GM18498 (cell line): Measurements from ENCODE around the gene CMTM7.
A peak's percentile ranks its signal among the peaks of the same experiment; 100 is the strongest.

ENCODE experiments used
- ATAC-seq: cut with Tn5 transposase; IDR thresholded peaks from one replicate; pipeline ENCODE4 v1.9.1; 2021; ENCODE audit warnings: mild to moderate bottlenecking, moderate library complexity; ENCODE audit not compliant: unreplicated experiment

CMTM7 gene

GRCh38 chr3:32413845-32414521, 22.3 kb downstream of the CMTM7 start:
- no peak for ATAC-seq

DNA sequence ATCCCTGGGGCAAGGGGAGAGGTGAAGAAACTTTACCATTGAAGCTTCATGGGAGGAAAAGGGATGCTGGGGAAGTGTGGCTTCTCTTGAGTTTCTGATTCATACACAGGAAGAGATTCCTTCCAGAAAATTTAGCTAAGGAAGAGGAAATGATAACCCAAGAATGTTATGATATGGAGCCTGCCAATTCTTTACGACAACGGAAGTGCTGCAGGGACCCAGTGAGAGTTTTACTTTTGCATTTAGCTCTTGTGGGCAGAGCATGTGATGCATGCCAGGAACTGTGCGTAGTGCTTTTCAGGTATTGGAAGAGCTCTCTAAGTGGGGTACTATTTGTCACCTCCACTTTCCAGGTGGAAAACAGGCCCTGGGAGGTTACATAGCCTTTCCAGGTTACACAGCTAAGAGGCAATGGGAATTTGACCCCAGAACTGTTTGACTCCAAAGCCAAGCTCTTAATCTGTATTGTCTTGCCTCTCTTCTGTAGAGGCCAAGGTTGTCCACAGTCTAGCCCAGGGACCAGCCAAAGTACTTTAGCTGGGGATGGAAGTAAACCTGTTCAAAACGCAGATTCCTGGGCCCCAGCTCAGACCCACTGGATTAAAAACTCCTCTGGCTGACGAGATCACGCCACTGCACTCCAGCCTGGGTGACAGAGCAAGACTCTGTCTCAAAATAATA, 23.0 kb downstream of the CMTM7 start:
- peak; percentile 77 for ATAC-seq

GRCh38 chr3:32419742-32420125, 28.1 kb downstream of the CMTM7 start:
- ATAC-seq = no peak

GRCh38 chr3:32420126-32421038, 28.7 kb downstream of the CMTM7 start:
- peak; percentile 63 for ATAC-seq

GRCh38 chr3:32421185-32421584, 29.5 kb downstream of the CMTM7 start:
- ATAC-seq = no peak

DNA sequence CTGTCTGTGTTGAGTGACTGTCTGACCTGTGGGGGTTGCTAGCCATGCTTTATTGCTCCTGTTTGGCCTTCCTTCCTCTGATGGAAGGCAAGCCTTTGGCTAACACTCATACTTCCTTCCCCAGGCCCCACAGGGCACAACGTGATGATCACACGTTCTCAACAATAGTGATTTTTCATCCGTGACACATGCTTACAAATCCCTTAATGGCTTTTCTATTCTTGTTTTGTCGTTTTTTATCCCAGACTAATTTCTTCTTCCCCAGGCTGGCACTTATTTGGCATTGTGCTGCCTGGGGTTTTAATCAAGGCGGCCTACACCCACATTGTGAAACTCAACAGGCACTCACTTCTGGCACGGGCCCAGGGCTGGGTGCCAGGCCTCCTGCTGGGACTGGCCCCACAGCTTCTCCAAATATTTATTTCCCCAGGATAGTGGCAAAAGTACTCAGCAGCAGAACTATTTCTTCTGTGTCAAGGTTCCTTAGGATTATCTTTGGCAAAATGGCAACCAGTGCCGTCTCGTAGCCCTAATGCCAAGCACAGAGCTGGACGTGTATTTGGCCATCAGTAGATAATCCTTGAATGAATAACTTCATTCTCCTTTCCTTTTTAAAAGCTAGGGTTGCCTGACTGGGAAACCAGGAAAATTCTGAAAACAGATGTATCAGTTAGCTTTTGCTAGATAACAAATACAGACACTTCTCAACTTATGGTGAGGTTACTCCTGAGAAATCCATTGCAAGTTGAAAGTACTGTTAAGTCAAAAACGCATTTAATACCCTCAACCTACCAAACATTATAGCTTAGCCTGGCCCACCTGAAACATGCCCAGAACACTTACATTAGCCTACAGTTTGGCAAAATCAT, 30.6 kb downstream of the CMTM7 start:
- no peak for ATAC-seq

DNA sequence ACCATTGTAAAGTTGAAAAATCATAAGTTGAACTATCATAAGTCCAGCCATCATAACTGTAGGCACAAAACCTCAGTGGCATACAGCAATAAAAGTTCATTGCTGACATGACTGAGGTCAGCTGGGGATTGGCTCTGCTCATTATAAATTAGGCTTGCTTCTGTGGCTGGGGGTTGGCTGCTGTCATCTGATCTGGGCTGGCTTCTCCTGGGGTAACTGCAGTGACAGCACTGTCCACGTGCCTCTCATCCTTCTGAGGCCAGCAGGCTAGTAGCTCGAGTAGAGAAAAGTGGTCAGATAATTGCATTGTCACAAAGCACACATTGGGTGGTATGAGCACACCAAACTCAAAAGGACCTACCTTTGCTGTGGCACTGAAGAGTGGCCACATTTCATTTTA, 31.3 kb downstream of the CMTM7 start:
- ATAC-seq = no peak

DNA sequence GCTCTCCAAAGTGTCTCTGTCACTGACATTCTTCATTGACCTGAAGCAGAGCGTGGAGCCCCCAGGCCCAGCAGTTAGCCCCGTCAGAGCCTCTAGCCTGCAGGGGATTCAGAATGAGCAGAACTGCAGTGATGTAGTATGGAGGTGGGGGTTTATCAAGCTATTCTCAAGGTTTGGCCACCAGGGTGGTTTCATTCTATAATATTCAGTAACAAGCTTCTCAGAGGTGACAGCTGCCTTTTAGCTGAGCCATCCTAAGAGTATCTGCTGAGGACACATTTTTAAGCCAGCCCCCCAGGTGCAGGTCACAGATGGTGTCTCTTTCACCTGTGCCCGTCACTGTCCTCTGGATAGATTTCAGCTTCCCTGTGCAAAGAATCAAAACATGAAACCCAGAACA, 31.9 kb downstream of the CMTM7 start:
- ATAC-seq = no peak

DNA sequence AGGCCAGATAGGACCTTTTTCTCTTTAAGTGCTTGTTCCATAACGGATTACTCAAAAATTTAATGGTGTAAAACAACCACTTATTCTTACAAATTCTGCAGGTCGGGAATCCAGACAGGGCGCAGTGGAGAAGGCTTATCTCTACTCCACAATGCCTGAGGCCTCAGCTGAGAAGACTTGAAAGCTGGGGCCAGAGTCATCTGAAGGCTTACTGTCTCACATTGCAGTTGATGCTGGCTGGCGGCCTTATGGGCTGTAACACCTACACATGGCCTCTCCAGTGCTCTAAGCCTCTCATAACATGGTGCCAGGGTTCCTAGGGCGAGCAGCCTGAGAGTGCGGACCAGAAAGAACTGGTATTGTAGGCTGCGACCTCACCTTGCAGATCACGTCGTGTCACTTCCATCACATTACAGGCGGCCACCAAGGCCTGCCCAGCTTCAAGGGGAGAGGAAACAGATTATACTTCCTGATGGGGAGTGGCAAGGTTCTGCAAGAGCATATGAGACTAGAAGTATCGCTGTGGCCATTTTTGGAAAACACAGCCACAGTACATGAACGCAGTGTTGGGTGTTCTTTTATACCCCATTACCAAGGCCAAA, 32.4 kb downstream of the CMTM7 start:
- no peak for ATAC-seq

DNA sequence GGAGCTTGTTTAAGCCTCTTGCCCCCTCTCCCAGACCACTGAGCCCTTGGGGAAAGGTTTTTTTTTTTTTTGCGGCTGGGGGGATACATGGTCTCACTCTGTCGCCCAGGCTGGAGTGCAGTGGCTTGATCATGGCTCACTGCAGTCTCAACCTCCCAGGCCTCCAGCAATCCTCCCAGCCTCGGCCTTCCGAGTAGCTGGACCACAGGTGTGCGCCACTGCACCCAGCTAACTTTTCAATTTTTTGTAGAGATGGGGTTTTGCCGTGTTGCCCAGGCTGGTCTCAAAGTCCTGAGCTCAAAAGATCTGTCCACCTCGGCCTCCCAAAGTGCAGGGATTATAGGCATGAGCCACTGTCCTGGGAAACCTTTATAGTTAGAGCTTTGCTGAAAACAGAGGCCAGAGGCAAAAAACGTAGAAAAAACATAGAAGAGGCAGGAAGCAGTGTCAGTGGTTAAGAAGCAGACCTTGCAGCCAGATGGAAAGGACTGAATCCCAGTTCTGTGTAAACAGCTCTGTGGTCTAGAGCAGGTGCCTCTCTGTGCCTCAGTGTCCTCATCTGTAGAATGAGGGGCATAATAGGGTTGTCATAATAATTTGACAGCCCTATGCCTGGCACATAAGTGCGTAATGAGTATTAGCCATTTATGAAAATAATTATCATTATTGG, 33.1 kb downstream of the CMTM7 start:
- no peak for ATAC-seq

DNA sequence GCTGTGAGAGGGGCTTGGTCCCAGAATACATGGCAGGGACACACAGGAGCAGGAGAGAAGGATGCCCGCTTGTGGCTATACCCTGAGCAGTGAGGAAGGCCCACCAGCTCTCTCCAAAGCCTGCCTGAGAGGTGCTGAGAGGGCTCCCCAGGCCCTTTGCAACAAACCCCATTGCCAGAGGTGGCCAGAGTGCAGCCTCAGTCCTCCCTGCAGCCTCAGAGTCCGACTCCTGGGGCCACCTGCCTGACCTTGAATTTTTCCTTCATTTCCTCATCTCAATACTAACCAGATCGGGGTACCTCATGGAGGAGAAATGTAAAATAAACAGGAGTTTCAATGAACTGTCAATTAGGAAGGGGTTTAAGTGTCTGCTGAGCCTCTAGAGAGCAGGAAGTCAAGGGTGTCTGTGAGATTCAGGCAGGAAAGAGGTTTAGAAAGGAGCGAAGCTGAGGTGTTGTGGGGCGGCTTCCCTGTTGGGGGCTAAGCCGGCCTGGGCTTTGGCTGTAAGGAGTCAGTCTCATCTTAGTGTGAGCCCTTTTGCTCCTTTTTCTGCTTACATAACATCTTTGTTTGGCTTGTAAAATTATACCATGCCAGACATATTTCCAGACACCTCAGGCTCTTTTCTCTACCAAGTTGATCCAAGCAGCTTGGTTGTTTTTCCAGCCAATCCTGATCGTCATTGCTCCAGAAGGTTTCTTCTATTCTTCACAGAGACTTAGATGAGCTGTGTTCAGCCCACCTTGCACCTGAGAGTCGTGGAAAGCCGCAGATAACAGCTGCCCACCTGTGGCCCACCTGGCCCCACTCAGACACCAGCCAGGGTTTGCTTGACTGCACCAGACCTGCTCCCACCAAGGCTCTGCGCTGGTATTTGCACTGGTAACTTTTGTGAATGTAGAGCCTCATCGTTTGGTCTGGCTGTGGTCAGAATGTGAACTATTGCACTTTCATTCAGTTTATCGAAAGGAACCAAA, 36.7 kb downstream of the CMTM7 start:
- ATAC-seq = peak; percentile 81

DNA sequence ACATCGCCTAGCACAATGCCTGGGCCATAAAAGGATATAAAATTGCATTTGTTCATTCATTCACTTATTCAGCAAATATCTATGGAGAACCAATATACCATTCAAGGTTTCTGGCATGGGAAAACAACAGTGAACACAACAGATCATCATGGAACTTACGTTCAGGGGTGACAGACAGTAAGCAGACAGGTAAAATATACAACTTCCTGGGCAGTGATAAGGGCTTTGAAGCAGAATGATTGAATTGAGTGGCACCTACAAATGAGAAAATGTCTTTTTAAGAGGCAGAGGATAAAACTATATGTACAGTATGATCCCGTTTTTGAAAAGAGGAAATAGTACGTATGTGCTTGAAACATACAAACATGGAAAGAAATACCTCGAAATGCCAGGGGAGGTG, 39.2 kb downstream of the CMTM7 start:
- no peak for ATAC-seq

DNA sequence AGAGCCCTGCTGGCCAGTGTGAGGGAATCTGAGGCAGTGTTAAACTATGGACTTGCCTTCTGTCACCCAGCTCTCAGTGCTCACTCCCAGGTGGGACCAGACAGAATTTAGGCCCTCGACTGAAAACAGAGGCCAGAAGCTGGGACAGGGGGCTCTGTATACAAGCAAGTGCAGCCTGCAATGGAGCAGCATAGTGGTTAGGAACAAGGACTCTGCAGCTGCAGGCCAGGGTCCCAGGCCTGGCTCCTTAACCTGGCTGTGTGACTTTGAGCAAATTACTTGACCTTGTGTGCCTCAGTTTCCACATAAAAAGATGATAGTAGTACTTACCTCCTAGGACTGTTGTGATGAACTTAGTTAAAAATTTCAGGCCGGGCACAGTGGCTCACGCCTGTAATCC, 39.8 kb downstream of the CMTM7 start:
- ATAC-seq = no peak

DNA sequence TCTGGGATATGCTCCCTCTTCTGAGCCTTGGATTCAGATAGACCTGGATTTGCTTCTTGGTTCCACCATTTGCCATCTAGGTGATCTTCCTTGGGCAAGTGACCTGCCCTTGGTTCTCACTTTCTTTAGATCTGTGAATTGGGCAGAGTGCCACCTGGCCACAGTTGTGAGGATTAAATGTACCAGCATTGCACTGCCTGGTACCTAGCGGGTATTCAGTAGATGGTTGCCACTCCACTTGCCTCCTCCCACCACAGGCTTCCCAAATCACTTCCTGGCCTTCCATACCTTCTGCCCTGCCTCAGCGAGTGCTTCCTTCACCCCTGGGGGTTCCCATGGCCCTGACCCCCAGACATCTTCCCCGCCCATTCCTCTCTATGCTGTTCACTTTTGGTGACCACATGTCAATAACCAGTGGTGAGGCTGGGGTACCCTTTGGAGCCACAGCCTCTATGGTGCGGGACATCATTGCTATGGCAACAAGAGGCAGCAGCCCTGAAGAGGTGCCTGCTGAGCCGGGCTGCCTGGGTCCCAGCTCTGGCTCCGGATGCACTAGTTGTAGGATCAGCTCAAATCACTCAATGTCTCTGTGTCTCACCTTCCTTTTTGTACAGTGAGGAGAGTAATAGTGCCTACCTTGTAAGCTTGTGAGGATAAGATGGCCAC, 40.5 kb downstream of the CMTM7 start:
- ATAC-seq = no peak

GRCh38 chr3:32432711-32433530, 41.3 kb downstream of the CMTM7 start:
- peak; percentile 46 for ATAC-seq

DNA sequence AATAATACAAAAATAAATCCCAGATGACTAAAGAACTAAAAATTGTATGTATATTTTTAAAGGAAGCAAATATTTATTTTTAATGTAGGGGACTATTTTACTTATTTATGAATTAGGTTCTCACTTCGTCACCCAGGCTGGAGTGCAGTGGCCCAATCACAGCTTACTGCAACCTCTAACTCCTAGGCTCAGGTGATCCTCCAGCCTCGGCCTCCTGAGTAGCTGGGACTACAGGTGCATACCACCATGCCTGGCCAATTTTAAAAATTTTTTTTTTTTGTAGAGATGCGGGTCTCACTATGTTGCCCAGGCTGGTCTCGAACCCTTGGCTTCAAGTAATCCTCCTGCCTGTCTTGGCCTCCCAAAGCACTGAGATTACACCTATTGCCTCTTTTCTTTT, 42.6 kb downstream of the CMTM7 start:
- no peak for ATAC-seq
